Esophagus muscularis mucosa (tissue), 4 donors: ENCODE measurements around the gene RAB12. TPM values are rescaled to one million over a fixed set of nuclear protein-coding genes. Genes with fewer than 3 reads are reported as not detected.
"Not testable (repeated sequence)": the region's sequence is repeated elsewhere in the genome, so short reads cannot be mapped to it uniquely, and the experiment has no call there.

Source experiments
- DNase-seq: peaks from one replicate; pipeline ENCODE4 v3.0.0-alpha.2; 2017; ENCODE audit errors: extremely low spot score
- H3K27ac ChIP-seq, 4 donors: fragments of 200-600 bp; sonication (generic); replicated peaks in 1 of 4; 1 replicate in 3 of 4; 2 replicates in 1 of 4; pipeline ENCODE4 v1.5.1; 2016 to 2019; ENCODE audit warnings: mild to moderate bottlenecking in 1 of 4
- H3K27me3 ChIP-seq, 4 donors: fragments of 200-600 bp; sonication (generic); one replicate each; pipeline versions ENCODE4 v1.5.1 to v1.6.0; 2016 to 2019
- H3K36me3 ChIP-seq, 4 donors: fragments of 200-600 bp; sonication (generic); one replicate each; pipeline ENCODE4 v1.5.1; 2016 to 2019
- H3K4me1 ChIP-seq, 4 donors: fragments of 200-600 bp; sonication (generic); one replicate each; pipeline ENCODE4 v1.5.1; 2016 to 2019
- H3K4me3 ChIP-seq, 4 donors: fragments of 200-600 bp; sonication (generic); 1 replicate in 2 of 4; 2 replicates in 2 of 4; pipeline ENCODE4 v1.5.1; 2016 to 2019; ENCODE audit warnings: mild to moderate bottlenecking in 4 of 4, moderate library complexity in 1 of 4
- H3K9me3 ChIP-seq, 4 donors: fragments of 200-600 bp; sonication (generic); 1 replicate in 3 of 4; 2 replicates in 1 of 4; pipeline ENCODE4 v1.5.1; 2016 to 2019
- CTCF ChIP-seq, 3 experiments: fragments of 200-600 bp in 2 of 3; fragments of 450-650 bp in 1 of 3; sonication (generic) in 2 of 3; IDR thresholded peaks; one replicate each; pipeline ENCODE4 v1.5.1; 2017 to 2019; ENCODE audit warnings: antibody characterized with exemption in 3 of 3, mild to moderate bottlenecking in 2 of 3, moderate library complexity in 1 of 3
- EP300 ChIP-seq: sonication (generic); formaldehyde crosslinking; IDR thresholded peaks from one replicate; pipeline ENCODE4 v1.6.1; 2017; ENCODE audit warnings: antibody characterized with exemption
- POLR2A ChIP-seq: fragments of 450-650 bp; IDR thresholded peaks from one replicate; pipeline ENCODE4 v1.6.1; 2017; ENCODE audit warnings: antibody characterized with exemption, moderate library complexity, mild to moderate bottlenecking, low read depth
- POLR2AphosphoS5 ChIP-seq, 2 donors: sonication (generic); formaldehyde crosslinking; IDR thresholded peaks; one replicate each; pipeline ENCODE4 v1.6.1; 2017; ENCODE audit warnings: antibody characterized with exemption in 2 of 2
- WGBS: methylation state at CpG from one replicate; pipeline ENCODE4 v1.1.5; 2018; 5-methylcytosine and 5-hydroxymethylcytosine counted together
- intact Hi-C: fragments of 100-400 bp; cut with DNase I; formaldehyde crosslinking; loops from one replicate; pipeline ENCODE4 v1.15.1; 2023
- total RNA-seq, 4 donors: library from RNA; depleted of rRNA; stranded (reverse); fragments of >200 nt; gene quantifications; one replicate each; pipeline versions ENCODE4 v1.1.0 to v1.2.1, GENCODE V29; 2016

The RAB12 gene
- total RNA-seq, 4 donors from 2014 or later, result 61.0 to 76.3 (median 68.9) TPM

GRCh38 chr18:8619835-8620577, 10.8 kb downstream of the RAB12 start:
- intact Hi-C loops, result no loop called here
- no peak for DNase-seq
- H3K9me3 ChIP-seq, result no peaks in the 10 kb centered on the region
- TF ChIP-seq POLR2A, result no peak
- no peak for TF ChIP-seq CTCF (IDR thresholded peaks at IDR 0.05)
- no peak overlapping the region for H3K27ac ChIP-seq
- no peaks in the 10 kb centered on the region for H3K27me3 ChIP-seq
- WGBS, result 96% methylated on average over 6 of the region's 6 CpGs
- no peak overlapping the region for H3K4me3 ChIP-seq
- peaks cover 50 to 72% (median 61%) of the 10 kb centered on the region in 4 donors for H3K4me1 ChIP-seq
- H3K36me3 ChIP-seq, result peaks cover 0 to under 1% (median 0%) of the 10 kb centered on the region in 4 donors

GRCh38 chr18:8620845-8621244, 11.6 kb downstream of the RAB12 start:
- WGBS, result 63% methylated on average over 3 of the region's 3 CpGs
- Histone ChIP-seq H3K4me1 (peaks cover 48 to 64% (median 53%) of the 10 kb centered on the region in 4 donors), H3K27ac (no peak overlapping the region), H3K27me3 (no peaks in the 10 kb centered on the region), H3K9me3 (no peaks in the 10 kb centered on the region), H3K36me3 (peaks cover 6 to 9% (median 7%) of the 10 kb centered on the region in 4 donors), H3K4me3 (no peak overlapping the region)
- intact Hi-C loops, result no loop called here
- TF ChIP-seq CTCF (IDR thresholded peaks at IDR 0.05), result no peak
- no peak for TF ChIP-seq EP300
- TF ChIP-seq POLR2A, result no peak
- no peak for TF ChIP-seq POLR2AphosphoS5 (IDR thresholded peaks at IDR 0.05)
- DNase-seq, result no peak

GRCh38 chr18:8622625-8623024, 13.4 kb downstream of the RAB12 start:
- intact Hi-C loops, H3K4me3 ChIP-seq, DNase-seq, H3K9me3 ChIP-seq, H3K27me3 ChIP-seq, H3K27ac ChIP-seq: not testable (repeated sequence)
- Histone ChIP-seq H3K4me1 (peaks cover 38 to 49% (median 47%) of the 10 kb centered on the region in 4 donors), H3K36me3 (peaks cover 15 to 27% (median 18%) of the 10 kb centered on the region in 4 donors)
- WGBS, result 86% methylated on average over 10 of the region's 10 CpGs

GRCh38 chr18:8623549-8624106, 14.4 kb downstream of the RAB12 start:
- intact Hi-C loops, result no loop called here
- Histone ChIP-seq H3K27me3 (no peaks in the 10 kb centered on the region), H3K27ac (peak overlapping the region in 2 of 4 donors; percentile 13 to 27), H3K9me3 (no peaks in the 10 kb centered on the region), H3K4me3 (peak overlapping the region in 3 of 4 donors; percentile 3 to 16 (median 11)), H3K4me1 (peaks cover 40 to 54% (median 42%) of the 10 kb centered on the region in 4 donors), H3K36me3 (peaks cover 15 to 27% (median 18%) of the 10 kb centered on the region in 4 donors)
- no peak for DNase-seq
- TF ChIP-seq POLR2AphosphoS5 (IDR thresholded peaks at IDR 0.05) (peak in 1 of 2 donors; percentile 20), CTCF (IDR thresholded peaks at IDR 0.05) (no peak)
- 75% methylated on average over 4 of the region's 4 CpGs for WGBS

- 94% methylated on average over 13 of the region's 13 CpGs for WGBS
- TF ChIP-seq EP300, result no peak
- TF ChIP-seq CTCF (IDR thresholded peaks at IDR 0.05), result no peak
- no peak for TF ChIP-seq POLR2AphosphoS5 (IDR thresholded peaks at IDR 0.05)
- no peak for TF ChIP-seq POLR2A
- Histone ChIP-seq H3K36me3 (peaks cover 15 to 36% (median 23%) of the 10 kb centered on the region in 4 donors), H3K4me3 (no peak overlapping the region), H3K9me3 (no peaks in the 10 kb centered on the region), H3K4me1 (peaks cover 25 to 59% (median 35%) of the 10 kb centered on the region in 4 donors), H3K27ac (no peak overlapping the region), H3K27me3 (no peaks in the 10 kb centered on the region)
- intact Hi-C loops, result no loop called here
- no peak for DNase-seq
Observed at GRCh38 chr18:8625461-8626092, 16.3 kb downstream of the RAB12 start.
